ENCODE results near the gene DBP. TPM values are rescaled to one million over a fixed set of nuclear protein-coding genes. Genes with fewer than 3 reads are reported as not detected.

The DBP gene
- total RNA-seq, 2 experiments from 2014 or later: 24.1 to 25.8 TPM

DNA sequence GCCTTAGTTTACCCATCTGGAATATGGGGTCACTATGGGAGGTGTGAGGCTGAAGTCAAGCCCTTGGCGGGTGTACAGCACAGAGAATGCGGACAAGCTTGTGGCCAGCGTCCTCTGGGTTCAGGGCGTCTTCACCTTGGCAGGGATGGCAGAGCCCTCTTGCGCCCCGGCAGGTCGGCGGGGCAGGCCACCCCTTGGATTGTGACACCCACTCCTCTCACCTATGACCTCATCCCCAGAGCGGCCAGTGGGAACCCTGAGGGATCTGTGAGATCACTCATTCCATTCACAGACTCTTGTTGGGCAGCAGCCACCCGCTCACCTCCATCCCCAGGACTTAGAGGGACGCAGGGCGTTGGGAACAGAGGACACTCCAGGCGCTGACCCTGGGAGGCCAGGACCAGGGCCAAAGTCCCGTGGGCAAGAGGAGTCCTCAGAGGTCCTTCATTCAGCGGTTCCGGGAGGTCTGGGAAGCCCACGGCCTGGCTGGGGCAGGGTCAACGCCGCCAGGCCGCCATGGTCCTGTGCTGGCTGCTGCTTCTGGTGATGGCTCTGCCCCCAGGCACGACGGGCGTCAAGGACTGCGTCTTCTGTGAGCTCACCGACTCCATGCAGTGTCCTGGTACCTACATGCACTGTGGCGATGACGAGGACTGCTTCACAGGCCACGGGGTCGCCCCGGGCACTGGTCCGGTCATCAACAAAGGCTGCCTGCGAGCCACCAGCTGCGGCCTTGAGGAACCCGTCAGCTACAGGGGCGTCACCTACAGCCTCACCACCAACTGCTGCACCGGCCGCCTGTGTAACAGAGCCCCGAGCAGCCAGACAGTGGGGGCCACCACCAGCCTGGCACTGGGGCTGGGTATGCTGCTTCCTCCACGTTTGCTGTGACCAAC lies 30.5 kb downstream of the DBP start, which contains the start of gene SPACA4:
SPACA4 (plus strand) TSS at position 280 of the 896 bp plus-strand sequence; CDS start at position 517, 237 bp downstream.
- POLR2A ChIA-PET: no interaction called here
- peaks cover 4% of the 10 kb centered on the region for H3K4me1 Mint-ChIP-seq

GRCh38 chr19:48603850-48604249 lies 33.3 kb downstream of the DBP start:
- ChIA-PET POLR2A (no interaction called here), CTCF (interaction anchor here (1.1 kb wide), 1 partner anchor 19 kb away, joined by 3 read pairs; no protein-coding TSS in a partner anchor)
- Mint-ChIP-seq H3K4me1 (peaks cover 3% of the 10 kb centered on the region), H3K27me3 (no peaks in the 10 kb centered on the region), H3K4me3 (no peak overlapping the region), H3K36me3 (ENCODE audit: low read depth) (no peaks in the 10 kb centered on the region), H3K27ac (no peak overlapping the region), H3K9me3 (no peaks in the 10 kb centered on the region)
- no peak for DNase-seq

More for the DNA sequence above, 30.5 kb downstream of the DBP start, which contains the start of gene SPACA4:
- H3K27me3 Mint-ChIP-seq: no peaks in the 10 kb centered on the region
- H3K36me3 Mint-ChIP-seq (ENCODE audit: low read depth): no peaks in the 10 kb centered on the region
- DNase-seq: no peak
- CTCF ChIA-PET: interaction anchor here (0.6 to 3.2 kb wide), 5 partner anchors 18 to 117 kb away, joined by 3 to 11 read pairs (median 4); no protein-coding TSS in a partner anchor
- no peak within 1 kb of the TSS for H3K4me3 Mint-ChIP-seq
- H3K9me3 Mint-ChIP-seq: no peaks in the 10 kb centered on the region
- no peak within 1 kb of the TSS for H3K27ac Mint-ChIP-seq

GRCh38 chr19:48603449-48603848 lies 33.7 kb downstream of the DBP start:
- Mint-ChIP-seq H3K4me1 (no peaks in the 10 kb centered on the region), H3K27ac (no peak overlapping the region), H3K36me3 (ENCODE audit: low read depth) (no peaks in the 10 kb centered on the region), H3K9me3 (no peaks in the 10 kb centered on the region), H3K4me3 (no peak overlapping the region), H3K27me3 (no peaks in the 10 kb centered on the region)
- ChIA-PET POLR2A (no interaction called here), CTCF (no interaction called here)
- DNase-seq: no peak

DNA sequence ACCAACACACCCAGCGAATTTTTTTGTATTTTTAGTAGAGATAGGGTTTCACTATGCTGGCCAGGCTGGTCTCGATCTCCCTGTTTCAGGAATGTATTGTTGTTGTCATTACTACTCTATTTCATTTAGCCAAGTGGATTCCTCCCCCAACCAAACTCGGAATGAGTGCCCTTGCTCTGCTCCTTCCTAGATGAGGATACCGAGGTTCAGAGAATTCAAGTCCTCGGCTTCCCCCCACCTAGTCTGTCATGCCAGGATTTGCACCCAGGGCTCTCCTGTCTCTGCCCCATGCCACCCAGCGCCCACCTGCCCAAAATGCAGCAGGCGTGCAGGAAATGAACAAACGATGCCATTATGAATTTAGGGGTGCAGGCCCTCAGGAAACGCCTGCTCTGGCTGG lies 34.2 kb downstream of the DBP start:
- CTCF ChIA-PET: no interaction called here

GRCh38 chr19:48600679-48601417 lies 36.3 kb downstream of the DBP start:
- no peaks in the 10 kb centered on the region for H3K27me3 Mint-ChIP-seq
- H3K9me3 Mint-ChIP-seq: no peaks in the 10 kb centered on the region
- no peak overlapping the region for H3K4me3 Mint-ChIP-seq
- no peak for DNase-seq
- ChIA-PET CTCF (interaction anchor here (0.5 to 1.5 kb wide), 6 partner anchors 8 to 112 kb away, joined by 3 to 11 read pairs (median 3); no protein-coding TSS in a partner anchor), POLR2A (no interaction called here)
- peaks cover 3% of the 10 kb centered on the region for H3K4me1 Mint-ChIP-seq
- no peak overlapping the region for H3K27ac Mint-ChIP-seq
- H3K36me3 Mint-ChIP-seq (ENCODE audit: low read depth): no peaks in the 10 kb centered on the region

More for the DNA sequence above, 34.2 kb downstream of the DBP start:
- Mint-ChIP-seq H3K27me3 (no peaks in the 10 kb centered on the region), H3K27ac (no peak overlapping the region), H3K36me3 (ENCODE audit: low read depth) (no peaks in the 10 kb centered on the region), H3K4me1 (no peaks in the 10 kb centered on the region), H3K9me3 (no peaks in the 10 kb centered on the region), H3K4me3 (no peak overlapping the region)
- no peak for DNase-seq
- POLR2A ChIA-PET: no interaction called here

- no peak for DNase-seq
- ChIA-PET CTCF (no interaction called here), POLR2A (no interaction called here)
- no peaks in the 10 kb centered on the region for H3K9me3 Mint-ChIP-seq
- peaks cover 5% of the 10 kb centered on the region for H3K4me1 Mint-ChIP-seq
- H3K27ac Mint-ChIP-seq: peak overlapping the region; percentile 58
- H3K4me3 Mint-ChIP-seq: no peak overlapping the region
- H3K27me3 Mint-ChIP-seq: no peaks in the 10 kb centered on the region
- peaks cover 2% of the 10 kb centered on the region for H3K36me3 Mint-ChIP-seq (ENCODE audit: low read depth)
Observed at GRCh38 chr19:48598996-48599700, 38.0 kb downstream of the DBP start.

- DNase-seq: peak; percentile 53
- Mint-ChIP-seq H3K36me3 (ENCODE audit: low read depth) (peaks cover 2% of the 10 kb centered on the region), H3K4me1 (peaks cover 10% of the 10 kb centered on the region), H3K9me3 (no peaks in the 10 kb centered on the region), H3K27me3 (no peaks in the 10 kb centered on the region), H3K4me3 (peak overlapping the region; percentile 71), H3K27ac (peak overlapping the region; percentile 84)
- ChIA-PET CTCF (interaction anchor here (1.0 to 1.1 kb wide), 2 partner anchors 12 kb away, joined by 3 read pairs; no protein-coding TSS in a partner anchor), POLR2A (no interaction called here)
Observed at GRCh38 chr19:48596679-48597465, 40.3 kb downstream of the DBP start.

GRCh38 chr19:48596237-48596636 lies 40.9 kb downstream of the DBP start:
- H3K4me3 Mint-ChIP-seq: peak overlapping the region; percentile 71
- H3K4me1 Mint-ChIP-seq: peaks cover 12% of the 10 kb centered on the region
- DNase-seq: no peak
- ChIA-PET CTCF (no interaction called here), POLR2A (no interaction called here)
- H3K27me3 Mint-ChIP-seq: no peaks in the 10 kb centered on the region
- peak overlapping the region; percentile 84 for H3K27ac Mint-ChIP-seq
- peaks cover 2% of the 10 kb centered on the region for H3K36me3 Mint-ChIP-seq (ENCODE audit: low read depth)
- H3K9me3 Mint-ChIP-seq: no peaks in the 10 kb centered on the region

DNA sequence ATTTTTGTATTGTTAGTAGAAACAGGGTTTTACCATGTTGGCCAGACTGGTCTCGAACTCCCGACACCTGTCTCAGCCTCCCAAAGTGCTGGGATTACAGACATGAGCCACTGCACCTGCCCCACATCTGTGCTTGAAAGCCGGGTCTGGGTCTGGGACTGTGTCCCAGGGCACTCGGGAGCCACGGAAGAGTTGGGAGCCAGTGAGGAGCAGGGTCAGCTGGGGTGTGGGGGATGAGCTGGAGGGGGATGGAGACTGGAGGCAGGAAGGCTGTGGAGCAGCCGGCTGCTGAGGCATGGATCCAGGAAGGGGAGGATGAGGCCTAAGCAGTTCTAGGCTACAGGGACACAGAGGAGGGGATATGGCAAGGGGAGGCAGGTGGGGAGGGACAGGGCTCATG lies 41.3 kb downstream of the DBP start:
- no peak for DNase-seq
- Mint-ChIP-seq H3K36me3 (ENCODE audit: low read depth) (peaks cover 2% of the 10 kb centered on the region), H3K27ac (peak overlapping the region; percentile 82), H3K9me3 (no peaks in the 10 kb centered on the region), H3K4me1 (peaks cover 12% of the 10 kb centered on the region), H3K4me3 (peak overlapping the region; percentile 71), H3K27me3 (no peaks in the 10 kb centered on the region)
- ChIA-PET CTCF (interaction anchor here (0.7 kb wide), 1 partner anchor 106 kb away, joined by 3 read pairs; no protein-coding TSS in a partner anchor), POLR2A (no interaction called here)

- ChIA-PET CTCF (interaction anchor here (0.7 kb wide), 1 partner anchor 106 kb away, joined by 3 read pairs; no protein-coding TSS in a partner anchor), POLR2A (no interaction called here)
- Mint-ChIP-seq H3K9me3 (no peaks in the 10 kb centered on the region), H3K27me3 (no peaks in the 10 kb centered on the region), H3K4me3 (peak overlapping the region; percentile 71), H3K36me3 (ENCODE audit: low read depth) (peaks cover 2% of the 10 kb centered on the region), H3K27ac (peak overlapping the region; percentile 82), H3K4me1 (peaks cover 12% of the 10 kb centered on the region)
- DNase-seq: no peak
Observed at GRCh38 chr19:48595171-48595570, 42.0 kb downstream of the DBP start.

DNA sequence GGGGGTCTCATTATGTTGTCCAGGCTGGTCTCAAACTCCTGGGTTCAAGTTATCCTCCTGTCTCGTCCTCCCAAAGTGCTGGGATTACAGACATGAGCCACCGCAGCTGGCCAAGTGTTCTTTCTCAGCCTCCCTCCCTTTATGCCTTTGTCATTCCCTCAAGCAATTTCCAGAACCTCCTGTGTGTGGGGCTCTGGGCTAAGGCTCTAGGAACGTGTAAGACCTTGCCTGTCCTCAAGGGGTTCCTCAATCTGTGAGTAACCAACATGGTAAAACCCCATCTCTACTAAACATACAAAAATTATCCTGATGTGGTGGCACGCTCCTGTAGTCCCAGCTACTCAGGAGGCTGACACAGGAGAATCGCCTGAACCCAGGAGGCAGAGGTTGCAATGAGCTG lies 46.2 kb downstream of the DBP start:
- CTCF ChIA-PET: interaction anchor here (3.7 kb wide), 1 partner anchor 83 kb away, joined by 19 read pairs; no protein-coding TSS in a partner anchor
- Mint-ChIP-seq H3K4me1 (peaks cover 20% of the 10 kb centered on the region), H3K36me3 (ENCODE audit: low read depth) (peaks cover 5% of the 10 kb centered on the region), H3K4me3 (no peak overlapping the region), H3K9me3 (no peaks in the 10 kb centered on the region), H3K27ac (peak overlapping the region; percentile 50), H3K27me3 (no peaks in the 10 kb centered on the region)
- POLR2A ChIA-PET: no interaction called here
- no peak for DNase-seq
